Tibial nerve (tissue), 4 donors: ENCODE results near the gene LRRC74B. TPM values are rescaled to one million over a fixed set of nuclear protein-coding genes. Genes with fewer than 3 reads are reported as not detected.

Source experiments
- DNase-seq, 2 donors: peaks; one replicate each; pipeline ENCODE4 v3.0.0-alpha.2; 2019; ENCODE audit warnings: low spot score in 2 of 2
- H3K27ac ChIP-seq, 4 donors: fragments of 200-600 bp; sonication (generic) in 3 of 4; one replicate each; pipeline ENCODE4 v1.5.1; 2017 to 2019; ENCODE audit warnings: mild to moderate bottlenecking in 1 of 4
- H3K27me3 ChIP-seq, 2 donors: fragments of 200-600 bp; sonication (generic) in 1 of 2; one replicate each; pipeline versions ENCODE4 v1.5.1 to v1.6.0; 2017 to 2019
- H3K36me3 ChIP-seq, 3 donors: fragments of 200-600 bp; sonication (generic); one replicate each; pipeline ENCODE4 v1.5.1; 2018 to 2019
- H3K4me1 ChIP-seq, 4 donors: fragments of 200-600 bp; sonication (generic) in 3 of 4; one replicate each; pipeline ENCODE4 v1.5.1; 2017 to 2019
- H3K4me3 ChIP-seq, 4 donors: fragments of 200-600 bp; sonication (generic) in 3 of 4; one replicate each; pipeline ENCODE4 v1.5.1; 2017 to 2019; ENCODE audit warnings: mild to moderate bottlenecking in 1 of 4, moderate library complexity in 1 of 4
- H3K9me3 ChIP-seq, 4 donors: fragments of 200-600 bp; sonication (generic) in 3 of 4; one replicate each; pipeline ENCODE4 v1.5.1; 2017 to 2019
- EP300 ChIP-seq, 2 donors: sonication (generic); formaldehyde crosslinking; IDR thresholded peaks; one replicate each; pipeline ENCODE4 v1.6.1; 2017; ENCODE audit warnings: antibody characterized with exemption in 2 of 2, mild to moderate bottlenecking in 1 of 2
- POLR2A ChIP-seq, 2 donors: fragments of 450-650 bp; IDR thresholded peaks; one replicate each; pipeline ENCODE4 v1.6.1; 2017; ENCODE audit warnings: antibody characterized with exemption in 2 of 2, mild to moderate bottlenecking in 2 of 2, moderate library complexity in 2 of 2
- WGBS, 2 donors: methylation state at CpG; one replicate each; pipeline ENCODE4 v1.1.5; 2018; 5-methylcytosine and 5-hydroxymethylcytosine counted together
- total RNA-seq, 4 donors: library from RNA; depleted of rRNA; stranded (reverse); fragments of >200 nt; gene quantifications; one replicate each; pipeline ENCODE4 v1.1.0, GENCODE V29; 2016
- TF ChIP-seq, protein P1 (sequence below), 5 experiments: fragments of 200-600 bp in 3 of 5; fragments of 450-650 bp in 2 of 5; sonication (generic) in 3 of 5; IDR thresholded peaks; one replicate each; pipeline ENCODE4 v1.5.1; 2016 to 2019; ENCODE audit warnings: antibody characterized with exemption in 5 of 5, mild to moderate bottlenecking in 3 of 5, moderate library complexity in 2 of 5

The LRRC74B gene
- total RNA-seq, 4 donors from 2014 or later = 0.39 TPM; not detected in 3

- H3K36me3 ChIP-seq = no peaks in the 10 kb centered on the region
- H3K4me3 ChIP-seq = no peak overlapping the region
- H3K27ac ChIP-seq = no peak overlapping the region
- TF ChIP-seq EP300 (IDR thresholded peaks at IDR 0.05) = no peak
- TF ChIP-seq, protein P1, sequence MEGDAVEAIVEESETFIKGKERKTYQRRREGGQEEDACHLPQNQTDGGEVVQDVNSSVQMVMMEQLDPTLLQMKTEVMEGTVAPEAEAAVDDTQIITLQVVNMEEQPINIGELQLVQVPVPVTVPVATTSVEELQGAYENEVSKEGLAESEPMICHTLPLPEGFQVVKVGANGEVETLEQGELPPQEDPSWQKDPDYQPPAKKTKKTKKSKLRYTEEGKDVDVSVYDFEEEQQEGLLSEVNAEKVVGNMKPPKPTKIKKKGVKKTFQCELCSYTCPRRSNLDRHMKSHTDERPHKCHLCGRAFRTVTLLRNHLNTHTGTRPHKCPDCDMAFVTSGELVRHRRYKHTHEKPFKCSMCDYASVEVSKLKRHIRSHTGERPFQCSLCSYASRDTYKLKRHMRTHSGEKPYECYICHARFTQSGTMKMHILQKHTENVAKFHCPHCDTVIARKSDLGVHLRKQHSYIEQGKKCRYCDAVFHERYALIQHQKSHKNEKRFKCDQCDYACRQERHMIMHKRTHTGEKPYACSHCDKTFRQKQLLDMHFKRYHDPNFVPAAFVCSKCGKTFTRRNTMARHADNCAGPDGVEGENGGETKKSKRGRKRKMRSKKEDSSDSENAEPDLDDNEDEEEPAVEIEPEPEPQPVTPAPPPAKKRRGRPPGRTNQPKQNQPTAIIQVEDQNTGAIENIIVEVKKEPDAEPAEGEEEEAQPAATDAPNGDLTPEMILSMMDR (IDR thresholded peaks at IDR 0.05) = no peak
- TF ChIP-seq POLR2A (IDR thresholded peaks at IDR 0.05) = no peak
- H3K4me1 ChIP-seq = no peaks in the 10 kb centered on the region
- DNase-seq = no peak
- H3K27me3 ChIP-seq = peaks cover 0 to 3% of the 10 kb centered on the region in 2 donors
- 56 to 68% methylated on average over 7 to 8 of the region's 8 CpGs for WGBS, 2 donors
- no peaks in the 10 kb centered on the region for H3K9me3 ChIP-seq
Observed at GRCh38 chr22:21051831-21052400, 6.2 kb downstream of the LRRC74B start.

- no peak overlapping the region for H3K27ac ChIP-seq
- no peak for DNase-seq
- H3K4me3 ChIP-seq = no peak overlapping the region
- TF ChIP-seq EP300 (IDR thresholded peaks at IDR 0.05) = no peak
- no peak for TF ChIP-seq POLR2A (IDR thresholded peaks at IDR 0.05)
- TF ChIP-seq, protein P1 (IDR thresholded peaks at IDR 0.05) = no peak
- H3K36me3 ChIP-seq = no peaks in the 10 kb centered on the region
- no peaks in the 10 kb centered on the region for H3K9me3 ChIP-seq
- H3K27me3 ChIP-seq = peaks cover 0 to 7% of the 10 kb centered on the region in 2 donors
- H3K4me1 ChIP-seq = no peaks in the 10 kb centered on the region
- 75 to 77% methylated on average over 8 of the region's 8 CpGs for WGBS, 2 donors
Observed at GRCh38 chr22:21052715-21053459, 7.1 kb downstream of the LRRC74B start.

- Histone ChIP-seq H3K36me3 (no peaks in the 10 kb centered on the region), H3K27me3 (peaks cover 0 to 7% of the 10 kb centered on the region in 2 donors), H3K9me3 (no peaks in the 10 kb centered on the region), H3K4me1 (no peaks in the 10 kb centered on the region), H3K27ac (no peak overlapping the region), H3K4me3 (no peak overlapping the region)
- DNase-seq = no peak
- 82 to 83% methylated on average over 15 of the region's 15 CpGs for WGBS, 2 donors
- no peak for TF ChIP-seq POLR2A (IDR thresholded peaks at IDR 0.05)
- TF ChIP-seq EP300 (IDR thresholded peaks at IDR 0.05) = no peak
- TF ChIP-seq, protein P1 (IDR thresholded peaks at IDR 0.05) = no peak
Observed at GRCh38 chr22:21054046-21054713, 8.4 kb downstream of the LRRC74B start.

- DNase-seq = no peak
- TF ChIP-seq EP300 (IDR thresholded peaks at IDR 0.05) (no peak), POLR2A (IDR thresholded peaks at IDR 0.05) (no peak)
- 73 to 82% methylated on average over 11 of the region's 11 CpGs for WGBS, 2 donors
- Histone ChIP-seq H3K27ac (no peak overlapping the region), H3K27me3 (peaks cover 0 to 7% of the 10 kb centered on the region in 2 donors), H3K9me3 (no peaks in the 10 kb centered on the region), H3K4me1 (no peaks in the 10 kb centered on the region), H3K36me3 (no peaks in the 10 kb centered on the region), H3K4me3 (no peak overlapping the region)
Observed at GRCh38 chr22:21054714-21055563, 9.2 kb downstream of the LRRC74B start.

- no peak for DNase-seq
- TF ChIP-seq, protein P1 (IDR thresholded peaks at IDR 0.05) = no peak
- no peak for TF ChIP-seq POLR2A (IDR thresholded peaks at IDR 0.05)
- TF ChIP-seq EP300 (IDR thresholded peaks at IDR 0.05) = no peak
- Histone ChIP-seq H3K4me1 (no peaks in the 10 kb centered on the region), H3K27me3 (peaks cover 0 to 7% of the 10 kb centered on the region in 2 donors), H3K4me3 (no peak overlapping the region), H3K9me3 (no peaks in the 10 kb centered on the region), H3K27ac (no peak overlapping the region), H3K36me3 (no peaks in the 10 kb centered on the region)
- 57 to 58% methylated on average over 4 of the region's 4 CpGs for WGBS, 2 donors
Observed at GRCh38 chr22:21055564-21055834, 9.8 kb downstream of the LRRC74B start.
